T-cell (primary cell): ENCODE data around the gene NT5C2. TPM values are rescaled to one million over a fixed set of nuclear protein-coding genes. Genes with fewer than 3 reads are reported as not detected.

Experiments
- ATAC-seq, 4 experiments: fragments of 200-7000 bp in 3 of 4; fragments of 150-1000 bp in 1 of 4; cut with Tn5 transposase; replicated peaks in 1 of 4; 1 replicate in 3 of 4; 2 replicates in 1 of 4; pipeline ENCODE4 v1.10.0; 2021; ENCODE audit warnings: moderate library complexity in 3 of 4, mild to moderate bottlenecking in 2 of 4, moderate number of reproducible peaks in 1 of 4
- CTCF ChIA-PET, 2 donors: fragments of 300-600 bp; sonication (Branson Sonifier 250); formaldehyde crosslinking; loops; one replicate each; lab custom pipeline; 2022; ENCODE audit warnings: antibody characterized with exemption in 2 of 2; lab: Charles Lee
- POLR2A ChIA-PET, 2 donors: fragments of 300-600 bp; sonication (Branson Sonifier 250); formaldehyde crosslinking; loops; one replicate each; lab custom pipeline; 2022; ENCODE audit warnings: antibody characterized with exemption in 2 of 2; lab: Charles Lee
- DNase-seq, 35 experiments: peaks; one replicate each; pipeline versions ENCODE4 v3.0.0 to v3.0.0-alpha.2; 2013 to 2023
- H3K27ac ChIP-seq: one replicate; pipeline ENCODE4 v1.5.1; 2013; ENCODE audit warnings: low read length
- H3K27me3 ChIP-seq, 2 experiments: replicated peaks in 1 of 2; 1 replicate in 1 of 2; 2 replicates in 1 of 2; pipeline versions ENCODE4 v1.6.1 to v1.7.0; 2013; ENCODE audit warnings: low read length in 1 of 2, mixed read lengths in 1 of 2; ENCODE audit not compliant: control insufficient read depth in 2 of 2, insufficient read depth in 2 of 2; ENCODE audit errors: extremely low read depth in 1 of 2
- H3K36me3 ChIP-seq, 2 donors: 1 replicate in 1 of 2; 2 replicates in 1 of 2; pipeline versions ENCODE4 v1.6.1 to v1.7.0; 2013; ENCODE audit warnings: low read length in 1 of 2; ENCODE audit not compliant: control insufficient read depth in 2 of 2, insufficient read depth in 1 of 2; ENCODE audit errors: extremely low read depth in 1 of 2
- H3K4me1 ChIP-seq, 2 experiments: 1 replicate in 1 of 2; 2 replicates in 1 of 2; pipeline versions ENCODE4 v1.6.1 to v1.7.0; 2013; ENCODE audit warnings: low read length in 2 of 2, mixed read lengths in 1 of 2; ENCODE audit not compliant: insufficient read depth in 2 of 2, control insufficient read depth in 1 of 2; ENCODE audit errors: extremely low read depth in 1 of 2
- H3K4me3 ChIP-seq, 2 donors: 1 replicate in 1 of 2; 2 replicates in 1 of 2; pipeline versions ENCODE4 v1.5.1 to v1.7.0; 2013; ENCODE audit warnings: mild to moderate bottlenecking in 2 of 2, low read length in 1 of 2, moderate library complexity in 1 of 2; ENCODE audit not compliant: control insufficient read depth in 1 of 2; ENCODE audit errors: extremely low read depth in 1 of 2
- H3K9me3 ChIP-seq: 2 replicates; pipeline ENCODE4 v1.7.0; 2013
- H3K27ac Mint-ChIP-seq, 2 donors: one replicate each; pipeline ENCODE4 v1.8.0; 2020 to 2021; ENCODE audit warnings: mild to moderate bottlenecking in 2 of 2, mixed read lengths in 2 of 2
- H3K27me3 Mint-ChIP-seq, 2 donors: one replicate each; pipeline ENCODE4 v1.8.0; 2021 to 2022; ENCODE audit warnings: mixed read lengths in 2 of 2
- H3K36me3 Mint-ChIP-seq: one replicate; pipeline ENCODE4 v1.8.0; 2021; ENCODE audit warnings: mixed read lengths
- H3K4me1 Mint-ChIP-seq, 3 donors: one replicate each; pipeline ENCODE4 v1.8.0; 2020 to 2022; ENCODE audit warnings: mixed read lengths in 3 of 3, mild to moderate bottlenecking in 1 of 3
- H3K4me3 Mint-ChIP-seq, 3 donors: one replicate each; pipeline ENCODE4 v1.8.0; 2020 to 2022; ENCODE audit warnings: mild to moderate bottlenecking in 3 of 3, mixed read lengths in 3 of 3, moderate library complexity in 3 of 3
- H3K9me3 Mint-ChIP-seq, 3 donors: one replicate each; pipeline ENCODE4 v1.8.0; 2020 to 2022; ENCODE audit warnings: mixed read lengths in 3 of 3
- WGBS: methylation state at CpG from one replicate; pipeline ENCODE4 v1.1.5; 2013; ENCODE audit warnings: missing lambda C conversion rate; ENCODE audit not compliant: insufficient coverage; 5-methylcytosine and 5-hydroxymethylcytosine counted together
- total RNA-seq, 35 experiments: library from RNA in 6 of 35; stranded (reverse) in 6 of 35; fragments of 120-200 nt in 1 of 35; gene quantifications; one replicate each; pipeline versions ENCODE4 v1.2.1 to v1.2.4 and lab custom pipeline; 2013 to 2026

NT5C2 gene
- total RNA-seq, 5 donors from 2014 or later (not counting 1 experiment from before 2014, with no cell fraction given), result 49.7 to 63.5 (median 54.0) TPM

- no peak overlapping the region for H3K27ac ChIP-seq
- no peaks in the 10 kb centered on the region for H3K27me3 ChIP-seq
- Mint-ChIP-seq H3K27me3 (no peaks in the 10 kb centered on the region), H3K36me3 (peaks cover 8% of the 10 kb centered on the region), H3K4me3 (no peak overlapping the region), H3K27ac (no peak overlapping the region), H3K9me3 (no peaks in the 10 kb centered on the region), H3K4me1 (no peaks in the 10 kb centered on the region)
- no peaks in the 10 kb centered on the region for H3K9me3 ChIP-seq
- POLR2A ChIA-PET, result interaction anchor here in 1 of 2 donors (0.6 to 0.7 kb wide), 2 partner anchors 85 to 289 kb away, joined by 9 to 13 read pairs; no protein-coding TSS in a partner anchor
- DNase-seq, result no peak
- ATAC-seq, result no peak
- no peaks in the 10 kb centered on the region for H3K4me1 ChIP-seq
- H3K4me3 ChIP-seq, result no peak overlapping the region
- no CpG with 5 or more reads among the region's 3 CpGs for WGBS
- CTCF ChIA-PET, result no interaction called here
- H3K36me3 ChIP-seq, result no peaks in the 10 kb centered on the region
These were observed 147.1 kb downstream of the NT5C2 start for GRCh38 chr10:103045961-103046360.

- H3K36me3 ChIP-seq, result no peaks in the 10 kb centered on the region
- CTCF ChIA-PET, result no interaction called here
- H3K9me3 Mint-ChIP-seq, result no peaks in the 10 kb centered on the region
- H3K4me1 ChIP-seq, result no peaks in the 10 kb centered on the region
- no peaks in the 10 kb centered on the region for H3K27me3 Mint-ChIP-seq
- WGBS, result 73% methylated on average over 4 of the region's 8 CpGs
- H3K27ac Mint-ChIP-seq, result no peak overlapping the region
- DNase-seq (no peak), ATAC-seq (no peak)
- no peak overlapping the region for H3K4me3 Mint-ChIP-seq
- POLR2A ChIA-PET, result interaction anchor here in 1 of 2 donors (0.7 kb wide), 1 partner anchor 84 kb away, joined by 13 read pairs; no protein-coding TSS in a partner anchor
- H3K36me3 Mint-ChIP-seq, result peaks cover 4% of the 10 kb centered on the region
- H3K9me3 ChIP-seq, result no peaks in the 10 kb centered on the region
- no peaks in the 10 kb centered on the region for H3K4me1 Mint-ChIP-seq
- no peaks in the 10 kb centered on the region for H3K27me3 ChIP-seq
- no peak overlapping the region for H3K27ac ChIP-seq
- H3K4me3 ChIP-seq, result no peak overlapping the region
These were observed 148.1 kb downstream of the NT5C2 start for GRCh38 chr10:103044942-103045489.

- no peaks in the 10 kb centered on the region for H3K4me1 Mint-ChIP-seq
- H3K27me3 ChIP-seq, result no peaks in the 10 kb centered on the region
- H3K36me3 Mint-ChIP-seq, result peaks cover 3% of the 10 kb centered on the region
- ChIA-PET POLR2A (no interaction called here), CTCF (no interaction called here)
- DNase-seq (no peak), ATAC-seq (no peak)
- H3K36me3 ChIP-seq, result no peaks in the 10 kb centered on the region
- WGBS, result 91% methylated on average over 7 of the region's 7 CpGs
- H3K9me3 ChIP-seq, result no peaks in the 10 kb centered on the region
- no peak overlapping the region for H3K27ac ChIP-seq
- no peak overlapping the region for H3K4me3 ChIP-seq
- no peak overlapping the region for H3K4me3 Mint-ChIP-seq
- no peaks in the 10 kb centered on the region for H3K27me3 Mint-ChIP-seq
- no peaks in the 10 kb centered on the region for H3K4me1 ChIP-seq
- no peak overlapping the region for H3K27ac Mint-ChIP-seq
- H3K9me3 Mint-ChIP-seq, result no peaks in the 10 kb centered on the region
These were observed 150.2 kb downstream of the NT5C2 start for GRCh38 chr10:103042908-103043307.

DNA sequence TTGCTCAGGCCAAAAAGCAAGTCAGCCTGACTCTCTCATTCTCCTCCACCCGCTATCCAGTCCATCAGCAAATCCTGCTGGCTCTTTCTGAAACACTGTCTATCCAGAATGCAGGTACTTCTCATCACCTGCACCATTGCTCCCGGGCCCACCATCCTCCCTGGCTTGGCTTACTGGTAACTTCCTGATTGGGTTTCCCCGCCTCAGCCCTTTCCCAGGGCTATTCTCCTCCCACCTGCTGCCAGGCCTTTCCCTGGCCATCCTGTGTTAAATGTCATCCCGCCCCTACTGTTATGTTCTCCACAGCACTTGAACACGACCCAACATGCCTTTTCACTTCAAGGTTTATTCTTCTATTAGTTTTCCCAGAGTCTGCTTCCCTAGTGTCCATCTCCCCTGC is 150.9 kb downstream of the NT5C2 start:
- no peak for DNase-seq
- no peaks in the 10 kb centered on the region for H3K9me3 Mint-ChIP-seq
- no peaks in the 10 kb centered on the region for H3K4me1 Mint-ChIP-seq
- POLR2A ChIA-PET, result no interaction called here
- no peak overlapping the region for H3K27ac Mint-ChIP-seq
- Histone ChIP-seq H3K36me3 (no peaks in the 10 kb centered on the region), H3K27me3 (no peaks in the 10 kb centered on the region), H3K4me3 (no peak overlapping the region), H3K27ac (no peak overlapping the region), H3K4me1 (no peaks in the 10 kb centered on the region), H3K9me3 (no peaks in the 10 kb centered on the region)
- CTCF ChIA-PET, result no interaction called here
- WGBS, result 96% methylated on average over 4 of the region's 5 CpGs
- no peaks in the 10 kb centered on the region for H3K27me3 Mint-ChIP-seq
- ATAC-seq, result no peak
- peaks cover 3% of the 10 kb centered on the region for H3K36me3 Mint-ChIP-seq
- H3K4me3 Mint-ChIP-seq, result no peak overlapping the region

DNA sequence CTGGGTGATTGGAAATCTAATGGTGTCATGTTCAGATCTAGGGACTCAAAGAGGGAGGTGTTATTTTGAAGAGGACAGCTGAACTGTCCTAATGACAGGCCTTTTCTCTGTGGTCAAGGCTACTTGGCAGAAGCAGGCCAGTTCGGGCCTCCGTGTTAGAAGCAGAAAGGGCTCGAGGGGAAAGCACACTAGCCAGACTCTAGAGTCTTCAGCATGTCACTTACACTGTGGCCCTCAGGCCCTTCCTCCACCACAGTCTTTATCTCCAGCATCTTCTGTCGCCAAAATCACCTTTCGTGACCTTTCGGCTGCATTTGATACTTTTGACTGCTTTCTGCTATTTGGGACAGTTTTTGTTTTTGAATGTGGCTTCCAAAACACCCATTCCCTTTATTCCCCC is 151.7 kb downstream of the NT5C2 start:
- no peaks in the 10 kb centered on the region for H3K27me3 ChIP-seq
- H3K27ac ChIP-seq, result no peak overlapping the region
- no peaks in the 10 kb centered on the region for H3K9me3 Mint-ChIP-seq
- H3K27ac Mint-ChIP-seq, result no peak overlapping the region
- no peak overlapping the region for H3K4me3 ChIP-seq
- no peaks in the 10 kb centered on the region for H3K9me3 ChIP-seq
- no peak for ATAC-seq
- H3K36me3 ChIP-seq, result no peaks in the 10 kb centered on the region
- H3K36me3 Mint-ChIP-seq, result peaks cover 3% of the 10 kb centered on the region
- ChIA-PET POLR2A (no interaction called here), CTCF (no interaction called here)
- no peaks in the 10 kb centered on the region for H3K4me1 ChIP-seq
- H3K4me3 Mint-ChIP-seq, result no peak overlapping the region
- H3K27me3 Mint-ChIP-seq, result no peaks in the 10 kb centered on the region
- DNase-seq, result no peak
- 93% methylated on average over 3 of the region's 6 CpGs for WGBS
- H3K4me1 Mint-ChIP-seq, result no peaks in the 10 kb centered on the region

- H3K27ac Mint-ChIP-seq, result no peak overlapping the region
- H3K36me3 ChIP-seq, result no peaks in the 10 kb centered on the region
- no peaks in the 10 kb centered on the region for H3K9me3 ChIP-seq
- no peaks in the 10 kb centered on the region for H3K4me1 Mint-ChIP-seq
- ChIA-PET POLR2A (no interaction called here), CTCF (no interaction called here)
- DNase-seq, result no peak
- H3K36me3 Mint-ChIP-seq, result peaks cover 3% of the 10 kb centered on the region
- no peaks in the 10 kb centered on the region for H3K27me3 Mint-ChIP-seq
- H3K4me3 ChIP-seq, result no peak overlapping the region
- no peak overlapping the region for H3K27ac ChIP-seq
- ATAC-seq, result no peak
- H3K4me1 ChIP-seq, result no peaks in the 10 kb centered on the region
- H3K9me3 Mint-ChIP-seq, result no peaks in the 10 kb centered on the region
- no peaks in the 10 kb centered on the region for H3K27me3 ChIP-seq
- 91% methylated on average over 4 of the region's 4 CpGs for WGBS
- H3K4me3 Mint-ChIP-seq, result no peak overlapping the region
These were observed 152.7 kb downstream of the NT5C2 start for GRCh38 chr10:103040418-103040817.

DNA sequence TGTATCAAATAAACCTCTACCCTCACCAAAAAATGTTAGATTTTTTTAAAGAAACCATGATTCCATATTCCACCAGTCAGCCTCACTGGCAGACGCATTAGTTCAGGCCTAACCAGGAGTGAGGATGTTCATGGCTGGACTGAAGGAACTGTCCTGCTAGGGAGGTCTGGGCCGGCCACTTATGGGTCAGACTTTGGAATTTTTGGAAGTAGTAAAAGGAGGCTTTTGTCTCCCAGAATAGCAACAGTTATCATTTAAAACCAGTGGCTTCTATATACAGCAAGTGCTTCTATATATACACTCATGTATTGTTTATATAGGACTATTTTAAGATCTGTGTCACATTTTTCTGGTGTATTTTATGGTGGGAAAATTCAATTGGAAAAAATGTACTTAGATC is 154.5 kb downstream of the NT5C2 start:
- no peaks in the 10 kb centered on the region for H3K4me1 Mint-ChIP-seq
- Histone ChIP-seq H3K9me3 (no peaks in the 10 kb centered on the region), H3K4me3 (no peak overlapping the region), H3K36me3 (no peaks in the 10 kb centered on the region), H3K27me3 (no peaks in the 10 kb centered on the region), H3K4me1 (no peaks in the 10 kb centered on the region), H3K27ac (no peak overlapping the region)
- ChIA-PET POLR2A (no interaction called here), CTCF (no interaction called here)
- no peak for DNase-seq
- no CpG with 5 or more reads among the region's 2 CpGs for WGBS
- H3K4me3 Mint-ChIP-seq, result no peak overlapping the region
- peaks cover 3% of the 10 kb centered on the region for H3K36me3 Mint-ChIP-seq
- no peaks in the 10 kb centered on the region for H3K9me3 Mint-ChIP-seq
- no peaks in the 10 kb centered on the region for H3K27me3 Mint-ChIP-seq
- ATAC-seq, result no peak
- no peak overlapping the region for H3K27ac Mint-ChIP-seq
